Right lobe of liver (tissue), 6 donors: ENCODE results near the gene PICALM. TPM values are rescaled to one million over a fixed set of nuclear protein-coding genes. Genes with fewer than 3 reads are reported as not detected.

Experiments
- ATAC-seq, 4 donors: fragments of 200-7000 bp; cut with Tn5 transposase; one replicate each; pipeline ENCODE4 v1.9.1; 2020; ENCODE audit warnings: mild to moderate bottlenecking in 4 of 4, moderate library complexity in 4 of 4
- DNase-seq, 3 donors: peaks; one replicate each; pipeline ENCODE4 v3.0.0-alpha.2; 2020
- H3K27ac ChIP-seq, 3 donors: fragments of 200-600 bp; one replicate each; pipeline ENCODE4 v1.8.0; 2022
- H3K27me3 ChIP-seq, 2 donors: fragments of 200-600 bp; one replicate each; pipeline ENCODE4 v1.8.0; 2022
- H3K36me3 ChIP-seq, 4 donors: fragments of 200-600 bp; sonication (generic) in 1 of 4; one replicate each; pipeline versions ENCODE4 v1.5.1 to v1.8.0; 2017 to 2022; ENCODE audit warnings: control low read depth in 1 of 4
- H3K4me1 ChIP-seq, 4 donors: fragments of 200-600 bp; sonication (generic) in 1 of 4; one replicate each; pipeline versions ENCODE4 v1.5.1 to v1.8.0; 2017 to 2022; ENCODE audit warnings: control low read depth in 1 of 4
- H3K4me3 ChIP-seq, 3 donors: fragments of 200-600 bp; one replicate each; pipeline ENCODE4 v1.8.0; 2022
- H3K9me3 ChIP-seq, 4 donors: fragments of 200-600 bp; sonication (generic) in 1 of 4; one replicate each; pipeline versions ENCODE4 v1.5.1 to v1.8.0; 2017 to 2022; ENCODE audit warnings: control low read depth in 1 of 4
- POLR2A ChIP-seq: fragments of 450-650 bp; IDR thresholded peaks from one replicate; pipeline ENCODE4 v1.6.1; 2017; ENCODE audit warnings: antibody characterized with exemption, mild to moderate bottlenecking
- WGBS: methylation state at CpG from one replicate; pipeline ENCODE4 v1.1.6; 2018; ENCODE audit warnings: low coverage, low lambda C conversion rate; ENCODE audit not compliant: insufficient coverage; ENCODE audit errors: missing lambda C conversion rate; 5-methylcytosine and 5-hydroxymethylcytosine counted together
- intact Hi-C, 2 donors: fragments of 100-400 bp; cut with DNase I; formaldehyde crosslinking; loops; one replicate each; pipeline versions ENCODE4 v1.11.2 to v1.14.1; 2022
- total RNA-seq, 6 experiments: library from RNA; depleted of rRNA in 2 of 6; stranded (reverse); fragments of >200 nt in 2 of 6; fragmentation: NEBNext Ultra II Directional in 3 of 6; extraction: Animal tissue kit (Norgen Biotek cat#: 25700) in 3 of 6; gene quantifications; one replicate each; pipeline versions ENCODE4 v1.1.0 to v1.2.4, GENCODE V29; 2016 to 2023
- TF ChIP-seq, protein P1 (sequence below), 4 donors: fragments of 200-600 bp in 3 of 4; fragments of 450-650 bp in 1 of 4; IDR thresholded peaks; one replicate each; pipeline versions ENCODE4 v1.5.1 to v1.8.0; 2016 to 2022; ENCODE audit warnings: antibody characterized with exemption in 4 of 4, mild to moderate bottlenecking in 2 of 4
- donor health status: DM: no; HTN: yes; CAD: no.
- donor health status: DM: no; HTN: no; CAD: no.
- donor health status: DM: no; HTN: no; CAD: no.
- donor health status: DM: no; HTN: yes; CAD: no.
- donor health status: DM: no; HTN: yes; CAD: no.

PICALM gene
- total RNA-seq, 6 experiments from 2014 or later = 84.1 to 137 (median 97.6) TPM

DNA sequence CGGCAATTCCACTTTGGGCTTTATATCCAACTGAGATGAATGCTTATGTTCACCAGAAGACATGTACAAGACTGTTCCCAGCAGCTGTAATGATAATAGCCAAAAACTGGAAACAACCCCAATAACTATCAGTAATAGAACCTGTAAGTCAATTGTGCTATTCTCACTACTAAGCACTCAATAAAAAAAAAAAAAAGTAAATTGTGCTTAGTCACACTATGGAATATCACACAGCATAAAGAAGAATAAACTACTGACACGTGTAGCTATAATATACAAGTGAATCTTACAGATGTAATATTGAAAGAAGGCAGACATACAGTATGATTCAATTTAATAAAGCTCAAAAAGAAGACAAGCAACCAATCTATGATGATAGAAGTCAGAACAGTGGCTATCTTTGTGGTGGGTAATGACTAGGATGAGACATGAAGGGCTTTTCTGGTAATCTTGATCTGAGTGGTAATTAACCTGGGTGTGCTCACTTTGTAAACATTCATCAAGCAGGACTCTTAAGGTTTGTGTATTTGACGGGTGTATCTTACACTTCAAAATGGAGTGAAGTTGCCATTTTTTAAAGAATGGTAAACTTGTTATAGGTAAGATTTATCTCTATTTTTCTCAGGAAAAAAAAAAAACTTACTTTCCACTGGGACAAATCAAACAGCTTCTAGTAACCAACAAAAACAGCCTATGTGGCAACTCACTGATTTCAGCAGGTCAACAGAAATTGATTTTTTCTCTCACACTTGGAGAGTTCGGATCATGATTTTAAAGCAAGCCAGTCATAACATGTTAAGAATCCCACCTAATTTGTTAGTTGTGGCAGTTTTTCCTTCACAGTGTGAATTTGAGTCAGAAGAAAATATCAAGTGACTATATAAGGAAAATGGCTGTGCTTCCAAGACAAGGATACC is 129.5 kb downstream of the PICALM start:
- 43% methylated on average over 4 of the region's 4 CpGs for WGBS
- H3K27me3 ChIP-seq = no peaks in the 10 kb centered on the region
- DNase-seq = no peak
- ATAC-seq = peak; percentile 52 to 81 (median 62)
- no peak for TF ChIP-seq POLR2A
- TF ChIP-seq, protein P1, sequence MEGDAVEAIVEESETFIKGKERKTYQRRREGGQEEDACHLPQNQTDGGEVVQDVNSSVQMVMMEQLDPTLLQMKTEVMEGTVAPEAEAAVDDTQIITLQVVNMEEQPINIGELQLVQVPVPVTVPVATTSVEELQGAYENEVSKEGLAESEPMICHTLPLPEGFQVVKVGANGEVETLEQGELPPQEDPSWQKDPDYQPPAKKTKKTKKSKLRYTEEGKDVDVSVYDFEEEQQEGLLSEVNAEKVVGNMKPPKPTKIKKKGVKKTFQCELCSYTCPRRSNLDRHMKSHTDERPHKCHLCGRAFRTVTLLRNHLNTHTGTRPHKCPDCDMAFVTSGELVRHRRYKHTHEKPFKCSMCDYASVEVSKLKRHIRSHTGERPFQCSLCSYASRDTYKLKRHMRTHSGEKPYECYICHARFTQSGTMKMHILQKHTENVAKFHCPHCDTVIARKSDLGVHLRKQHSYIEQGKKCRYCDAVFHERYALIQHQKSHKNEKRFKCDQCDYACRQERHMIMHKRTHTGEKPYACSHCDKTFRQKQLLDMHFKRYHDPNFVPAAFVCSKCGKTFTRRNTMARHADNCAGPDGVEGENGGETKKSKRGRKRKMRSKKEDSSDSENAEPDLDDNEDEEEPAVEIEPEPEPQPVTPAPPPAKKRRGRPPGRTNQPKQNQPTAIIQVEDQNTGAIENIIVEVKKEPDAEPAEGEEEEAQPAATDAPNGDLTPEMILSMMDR (IDR thresholded peaks at IDR 0.05) = no peak
- H3K9me3 ChIP-seq = no peaks in the 10 kb centered on the region
- H3K36me3 ChIP-seq = no peaks in the 10 kb centered on the region
- H3K4me1 ChIP-seq = peaks cover 0 to 10% (median 0%) of the 10 kb centered on the region in 4 donors
- H3K27ac ChIP-seq = no peak overlapping the region
- intact Hi-C loops = no loop called here
- no peak overlapping the region for H3K4me3 ChIP-seq

DNA sequence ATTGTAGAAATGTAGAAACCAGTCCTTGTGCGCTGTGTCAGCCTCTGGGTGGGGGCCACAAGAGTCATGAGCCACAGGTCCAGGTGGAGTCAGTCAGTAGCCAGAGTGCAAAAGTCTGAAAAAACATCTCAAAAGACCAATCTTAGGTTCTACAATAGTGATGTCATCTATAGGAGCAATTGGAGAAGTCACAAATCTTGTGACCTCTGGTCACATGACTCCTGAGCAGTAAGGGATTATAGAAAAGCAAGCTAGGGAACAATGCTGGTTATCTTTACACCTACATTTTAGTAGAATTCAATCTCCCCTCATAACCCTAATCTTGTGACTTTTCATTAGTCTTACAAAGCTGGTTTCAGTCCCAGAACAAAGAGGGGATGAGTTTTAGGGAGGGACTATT is 131.0 kb downstream of the PICALM start:
- H3K4me1 ChIP-seq = peaks cover 0 to 10% (median 0%) of the 10 kb centered on the region in 4 donors
- no peaks in the 10 kb centered on the region for H3K27me3 ChIP-seq
- intact Hi-C loops = no loop called here
- ATAC-seq (no peak), DNase-seq (no peak)
- H3K9me3 ChIP-seq = no peaks in the 10 kb centered on the region
- no peak overlapping the region for H3K4me3 ChIP-seq
- 100% methylated on average over 1 of the region's 1 CpG for WGBS
- no peak overlapping the region for H3K27ac ChIP-seq
- no peaks in the 10 kb centered on the region for H3K36me3 ChIP-seq
- TF ChIP-seq, protein P1 (IDR thresholded peaks at IDR 0.05) = no peak
- no peak for TF ChIP-seq POLR2A

DNA sequence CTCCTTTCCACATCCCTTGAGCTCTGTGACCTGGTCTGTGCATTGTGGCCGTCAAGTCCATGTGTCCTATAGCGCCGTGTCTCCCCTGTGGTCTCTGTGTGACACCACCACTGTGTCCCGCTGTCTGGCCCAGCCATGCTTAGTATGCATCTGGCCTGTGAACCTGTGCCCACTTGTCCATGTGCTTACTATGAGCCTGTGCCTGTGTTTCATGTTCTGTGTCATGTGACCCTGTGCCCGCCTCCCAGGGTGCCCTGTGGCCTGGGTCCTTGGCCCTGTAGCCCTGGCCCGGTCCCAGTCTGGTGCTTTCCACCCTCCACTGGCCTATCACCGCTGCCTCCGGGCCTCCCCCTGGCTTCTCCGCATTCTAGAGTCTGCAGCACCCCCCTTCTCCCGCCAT is 133.1 kb downstream of the PICALM start:
- ATAC-seq (peak in 1 of 4 donors; percentile 57), DNase-seq (no peak)
- Histone ChIP-seq H3K27me3 (no peaks in the 10 kb centered on the region), H3K9me3 (no peaks in the 10 kb centered on the region), H3K4me3 (no peak overlapping the region), H3K36me3 (no peaks in the 10 kb centered on the region), H3K4me1 (peaks cover 0 to 24% (median 0%) of the 10 kb centered on the region in 4 donors), H3K27ac (no peak overlapping the region)
- intact Hi-C loops = no loop called here
- WGBS = 84% methylated on average over 5 of the region's 10 CpGs
- no peak for TF ChIP-seq POLR2A
- TF ChIP-seq, protein P1 (IDR thresholded peaks at IDR 0.05) = no peak

DNA sequence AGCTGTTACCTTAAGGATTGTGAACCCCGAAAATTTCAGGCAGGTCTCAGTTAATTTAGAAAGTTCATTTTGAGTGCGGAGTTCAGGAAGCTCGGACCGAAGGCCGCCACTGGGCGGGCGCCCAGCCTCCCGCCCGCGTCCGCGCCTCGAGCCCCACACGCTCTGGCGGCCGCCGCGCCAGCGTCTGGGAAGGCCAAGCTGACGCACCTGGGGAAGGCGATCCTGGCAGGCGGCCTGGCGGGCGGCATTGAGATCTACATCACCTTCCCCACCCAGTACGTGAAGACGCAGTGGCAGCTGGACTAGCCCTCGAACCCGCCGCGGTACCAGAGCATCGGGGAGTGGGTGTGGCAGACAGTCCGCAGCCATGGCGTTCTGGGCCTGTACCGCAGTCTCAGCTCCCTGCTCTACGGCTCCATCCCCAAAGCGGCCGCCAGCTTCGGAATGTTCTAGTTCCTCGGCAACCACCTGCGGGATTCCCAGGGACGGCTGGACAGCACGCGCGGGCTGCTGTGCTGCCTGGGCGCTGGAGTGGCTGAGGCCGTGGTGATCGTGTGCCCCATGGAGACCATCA is 134.2 kb downstream of the PICALM start:
- ATAC-seq (no peak), DNase-seq (no peak)
- Histone ChIP-seq H3K4me1 (peaks cover 0 to 19% (median 0%) of the 10 kb centered on the region in 4 donors), H3K4me3 (no peak overlapping the region), H3K36me3 (no peaks in the 10 kb centered on the region), H3K27ac (no peak overlapping the region), H3K9me3 (no peaks in the 10 kb centered on the region), H3K27me3 (no peaks in the 10 kb centered on the region)
- WGBS = 66% methylated on average over 20 of the region's 47 CpGs
- intact Hi-C loops = no loop called here
- TF ChIP-seq, protein P1 (IDR thresholded peaks at IDR 0.05) = no peak
- no peak for TF ChIP-seq POLR2A
